ENCODE results near the gene IRF4. TPM values are rescaled to one million over a fixed set of nuclear protein-coding genes. Genes with fewer than 3 reads are reported as not detected.

IRF4 gene
- total and polyA plus RNA-seq, 2 donors (not counting 1 experiment from before 2014, with no cell fraction given) = 75.7 to 142 TPM

DNA sequence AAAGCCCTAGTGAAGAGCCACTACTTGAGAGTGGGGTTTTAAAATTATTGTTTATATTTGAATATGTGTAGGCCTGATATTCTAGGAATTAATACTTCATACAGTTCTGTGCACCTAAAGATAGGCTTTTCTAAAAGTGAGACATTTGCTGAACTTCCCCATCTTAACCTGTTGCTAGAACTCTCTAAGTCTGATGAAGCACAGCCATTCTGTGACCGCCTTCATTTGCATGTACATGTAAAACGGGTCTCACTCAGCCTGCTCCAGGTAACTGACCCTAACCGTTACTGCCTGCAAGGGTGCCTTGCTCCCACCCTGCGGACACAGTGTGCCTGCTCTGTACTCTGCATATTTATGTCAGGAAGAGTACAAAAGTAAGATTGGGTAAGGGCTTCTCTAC is 44.3 kb upstream of the IRF4 start:
- H3K9me3 ChIP-seq (ENCODE audit: control extremely low read depth in 1 of 3, control insufficient read depth in 2 of 3, insufficient read depth in 1 of 3, low read length in 2 of 3) = peaks cover 0 to 41% (median 0%) of the 10 kb centered on the region in 3 donors
- peak overlapping the region; percentile 54 to 60 for H3K27ac ChIP-seq (ENCODE audit: low read length in 2 of 2)
- 18% methylated on average over 3 of the region's 4 CpGs for WGBS (ENCODE audit: insufficient coverage)
- no peak for TF ChIP-seq EZH2 (IDR thresholded peaks at IDR 0.05; ENCODE audit: borderline replicate concordance, insufficient read depth, low read depth, low read length, poor library complexity, severe bottlenecking)
- TF ChIP-seq, protein P1, sequence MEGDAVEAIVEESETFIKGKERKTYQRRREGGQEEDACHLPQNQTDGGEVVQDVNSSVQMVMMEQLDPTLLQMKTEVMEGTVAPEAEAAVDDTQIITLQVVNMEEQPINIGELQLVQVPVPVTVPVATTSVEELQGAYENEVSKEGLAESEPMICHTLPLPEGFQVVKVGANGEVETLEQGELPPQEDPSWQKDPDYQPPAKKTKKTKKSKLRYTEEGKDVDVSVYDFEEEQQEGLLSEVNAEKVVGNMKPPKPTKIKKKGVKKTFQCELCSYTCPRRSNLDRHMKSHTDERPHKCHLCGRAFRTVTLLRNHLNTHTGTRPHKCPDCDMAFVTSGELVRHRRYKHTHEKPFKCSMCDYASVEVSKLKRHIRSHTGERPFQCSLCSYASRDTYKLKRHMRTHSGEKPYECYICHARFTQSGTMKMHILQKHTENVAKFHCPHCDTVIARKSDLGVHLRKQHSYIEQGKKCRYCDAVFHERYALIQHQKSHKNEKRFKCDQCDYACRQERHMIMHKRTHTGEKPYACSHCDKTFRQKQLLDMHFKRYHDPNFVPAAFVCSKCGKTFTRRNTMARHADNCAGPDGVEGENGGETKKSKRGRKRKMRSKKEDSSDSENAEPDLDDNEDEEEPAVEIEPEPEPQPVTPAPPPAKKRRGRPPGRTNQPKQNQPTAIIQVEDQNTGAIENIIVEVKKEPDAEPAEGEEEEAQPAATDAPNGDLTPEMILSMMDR (IDR thresholded peaks at IDR 0.05) = no peak
- peak overlapping the region; percentile 19 for H3K9ac ChIP-seq (ENCODE audit: low read length)
- H3K4me1 Mint-ChIP-seq = peaks cover 60% of the 10 kb centered on the region
- peak; percentile 94 for ATAC-seq (ENCODE audit: low read depth)
- ChIA-PET POLR2A (no interaction called here), CTCF (no interaction called here)
- H3K36me3 ChIP-seq (replicated peaks in 1 of 2; ENCODE audit: control extremely low read depth in 1 of 2, control insufficient read depth in 1 of 2, extremely low read depth in 1 of 2, insufficient read depth in 2 of 2, low read length in 1 of 2) = peaks cover 0 to 91% of the 10 kb centered on the region in 2 experiments
- H3K4me2 ChIP-seq (replicated peaks; ENCODE audit: low read depth, low read length, poor library complexity, severe bottlenecking) = peak overlapping the region; percentile 54
- no peak overlapping the region for H3K4me3 ChIP-seq (ENCODE audit: control extremely low read depth in 1 of 5, extremely low read depth in 1 of 5, insufficient read depth in 1 of 5, low read depth in 2 of 5, low read length in 4 of 5)
- H3K79me2 ChIP-seq (ENCODE audit: control insufficient read depth, insufficient read depth, low read length) = peaks cover 82% of the 10 kb centered on the region
- H4K20me1 ChIP-seq (ENCODE audit: control insufficient read depth, insufficient read depth, low read length, poor library complexity, severe bottlenecking) = no peaks in the 10 kb centered on the region
- no peaks in the 10 kb centered on the region for H3K27me3 ChIP-seq (replicated peaks in 1 of 4; ENCODE audit: control extremely low read depth in 1 of 4, control insufficient read depth in 3 of 4, insufficient read depth in 4 of 4, low read length in 3 of 4)
- intact Hi-C loops (cut with micrococcal nuclease) = loop anchor here (1.0 kb wide), 1 partner anchor 9 kb away; no protein-coding TSS in a partner anchor
- H3K4me1 ChIP-seq (ENCODE audit: control insufficient read depth in 2 of 2, insufficient read depth in 2 of 2, low read length in 2 of 2) = peaks cover 31 to 75% of the 10 kb centered on the region in 2 donors
- H3K27ac Mint-ChIP-seq = peak overlapping the region; percentile 86
- peak overlapping the region; percentile 6 for H2AFZ ChIP-seq (ENCODE audit: insufficient read depth, low read depth, low read length, poor library complexity, severe bottlenecking)
- no peaks in the 10 kb centered on the region for H3K27me3 Mint-ChIP-seq
- H3K9me3 Mint-ChIP-seq (ENCODE audit: insufficient read depth) = no peaks in the 10 kb centered on the region
- peak; percentile 87 for DNase-seq
- peak overlapping the region; percentile 66 for H3K4me3 Mint-ChIP-seq

DNA sequence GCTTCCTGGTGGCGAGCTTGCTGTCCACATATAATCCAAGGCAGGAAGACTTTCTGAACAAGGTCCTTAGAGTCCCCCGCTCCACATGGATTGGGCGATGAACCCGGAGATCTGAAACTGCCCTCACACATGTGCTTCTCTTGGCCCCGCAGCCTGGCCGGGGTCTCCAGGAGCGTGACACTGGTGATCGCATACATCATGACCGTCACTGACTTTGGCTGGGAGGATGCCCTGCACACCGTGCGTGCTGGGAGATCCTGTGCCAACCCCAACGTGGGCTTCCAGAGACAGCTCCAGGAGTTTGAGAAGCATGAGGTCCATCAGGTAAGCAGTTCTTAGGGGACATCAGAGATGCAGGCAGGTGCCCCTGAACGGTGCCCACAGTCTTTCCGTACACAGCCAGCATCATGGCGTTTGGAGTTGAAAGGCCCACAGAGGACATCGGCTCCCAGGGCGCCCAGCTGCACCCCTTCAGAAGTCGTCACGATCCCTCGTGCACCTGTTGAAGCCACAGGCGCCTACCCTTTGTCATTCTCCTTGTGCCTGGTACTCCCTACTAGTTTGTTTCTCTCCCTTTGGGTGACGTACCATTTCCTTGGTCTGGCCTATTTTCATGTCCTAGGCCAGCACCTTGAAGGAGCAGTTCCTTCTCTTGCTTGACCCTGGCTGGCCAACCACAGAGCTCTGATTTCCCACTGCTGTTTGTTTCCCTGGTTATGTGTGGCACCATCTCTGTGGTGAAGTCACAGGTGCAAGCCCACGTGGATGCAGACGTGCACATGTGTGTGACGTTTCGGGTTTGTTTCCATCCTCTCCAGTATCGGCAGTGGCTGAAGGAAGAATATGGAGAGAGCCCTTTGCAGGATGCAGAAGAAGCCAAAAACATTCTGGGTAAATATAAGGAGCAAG is 43.3 kb upstream of the IRF4 start:
- peaks cover 0 to 39% (median 0%) of the 10 kb centered on the region in 3 donors for H3K9me3 ChIP-seq (ENCODE audit: control extremely low read depth in 1 of 3, control insufficient read depth in 2 of 3, insufficient read depth in 1 of 3, low read length in 2 of 3)
- Mint-ChIP-seq H3K27ac (peak overlapping the region; percentile 86), H3K4me1 (peaks cover 52% of the 10 kb centered on the region), H3K27me3 (no peaks in the 10 kb centered on the region), H3K9me3 (ENCODE audit: insufficient read depth) (no peaks in the 10 kb centered on the region), H3K4me3 (peak overlapping the region; percentile 66)
- ChIA-PET CTCF (interaction anchor here (0.6 kb wide), 1 partner anchor 43 kb away, joined by 4 read pairs; no protein-coding TSS in a partner anchor), POLR2A (no interaction called here)
- 94% methylated on average over 27 of the region's 27 CpGs for WGBS (ENCODE audit: insufficient coverage)
- peaks cover 78% of the 10 kb centered on the region for H3K79me2 ChIP-seq (ENCODE audit: control insufficient read depth, insufficient read depth, low read length)
- H3K4me2 ChIP-seq (replicated peaks; ENCODE audit: low read depth, low read length, poor library complexity, severe bottlenecking) = peak overlapping the region; percentile 54
- H3K27me3 ChIP-seq (replicated peaks in 1 of 4; ENCODE audit: control extremely low read depth in 1 of 4, control insufficient read depth in 3 of 4, insufficient read depth in 4 of 4, low read length in 3 of 4) = no peaks in the 10 kb centered on the region
- H3K36me3 ChIP-seq (replicated peaks in 1 of 2; ENCODE audit: control extremely low read depth in 1 of 2, control insufficient read depth in 1 of 2, extremely low read depth in 1 of 2, insufficient read depth in 2 of 2, low read length in 1 of 2) = peaks cover 0 to 92% of the 10 kb centered on the region in 2 experiments
- H4K20me1 ChIP-seq (ENCODE audit: control insufficient read depth, insufficient read depth, low read length, poor library complexity, severe bottlenecking) = no peaks in the 10 kb centered on the region
- no peak overlapping the region for H3K4me3 ChIP-seq (ENCODE audit: control extremely low read depth in 1 of 5, extremely low read depth in 1 of 5, insufficient read depth in 1 of 5, low read depth in 2 of 5, low read length in 4 of 5)
- no peak overlapping the region for H3K9ac ChIP-seq (ENCODE audit: low read length)
- no peak for TF ChIP-seq EZH2 (IDR thresholded peaks at IDR 0.05; ENCODE audit: borderline replicate concordance, insufficient read depth, low read depth, low read length, poor library complexity, severe bottlenecking)
- TF ChIP-seq, protein P1 (IDR thresholded peaks at IDR 0.05) = no peak
- H3K4me1 ChIP-seq (ENCODE audit: control insufficient read depth in 2 of 2, insufficient read depth in 2 of 2, low read length in 2 of 2) = peaks cover 27 to 66% of the 10 kb centered on the region in 2 donors
- no peak for DNase-seq
- H3K27ac ChIP-seq (ENCODE audit: low read length in 2 of 2) = no peak overlapping the region
- H2AFZ ChIP-seq (ENCODE audit: insufficient read depth, low read depth, low read length, poor library complexity, severe bottlenecking) = no peak overlapping the region
- ATAC-seq (ENCODE audit: low read depth) = no peak
- intact Hi-C loops (cut with micrococcal nuclease) = loop anchor here (1.0 kb wide), 1 partner anchor 10 kb away; no protein-coding TSS in a partner anchor

Measured in B cell (primary cell).